ENCODE measurements around the gene HLA-DQA2. TPM values are rescaled to one million over a fixed set of nuclear protein-coding genes. Genes with fewer than 3 reads are reported as not detected.
"Not testable (repeated sequence)": the region's sequence is repeated elsewhere in the genome, so short reads cannot be mapped to it uniquely, and the experiment has no call there.

The HLA-DQA2 gene
- total RNA-seq, 4 donors from 2014 or later, result 0.40 to 3.2 (median 0.42) TPM; not detected in 1

- no peaks in the 10 kb centered on the region for H3K4me1 ChIP-seq
- 24% methylated on average over 1 of the region's 1 CpG for WGBS
- intact Hi-C loops (cut with DNase I), result loop anchor here (5.0 kb wide), 1 partner anchor 97 kb away; the partner anchor contains the start of gene HLA-DQB1
- H3K36me3 ChIP-seq, result no peaks in the 10 kb centered on the region
- TF ChIP-seq, protein P1, sequence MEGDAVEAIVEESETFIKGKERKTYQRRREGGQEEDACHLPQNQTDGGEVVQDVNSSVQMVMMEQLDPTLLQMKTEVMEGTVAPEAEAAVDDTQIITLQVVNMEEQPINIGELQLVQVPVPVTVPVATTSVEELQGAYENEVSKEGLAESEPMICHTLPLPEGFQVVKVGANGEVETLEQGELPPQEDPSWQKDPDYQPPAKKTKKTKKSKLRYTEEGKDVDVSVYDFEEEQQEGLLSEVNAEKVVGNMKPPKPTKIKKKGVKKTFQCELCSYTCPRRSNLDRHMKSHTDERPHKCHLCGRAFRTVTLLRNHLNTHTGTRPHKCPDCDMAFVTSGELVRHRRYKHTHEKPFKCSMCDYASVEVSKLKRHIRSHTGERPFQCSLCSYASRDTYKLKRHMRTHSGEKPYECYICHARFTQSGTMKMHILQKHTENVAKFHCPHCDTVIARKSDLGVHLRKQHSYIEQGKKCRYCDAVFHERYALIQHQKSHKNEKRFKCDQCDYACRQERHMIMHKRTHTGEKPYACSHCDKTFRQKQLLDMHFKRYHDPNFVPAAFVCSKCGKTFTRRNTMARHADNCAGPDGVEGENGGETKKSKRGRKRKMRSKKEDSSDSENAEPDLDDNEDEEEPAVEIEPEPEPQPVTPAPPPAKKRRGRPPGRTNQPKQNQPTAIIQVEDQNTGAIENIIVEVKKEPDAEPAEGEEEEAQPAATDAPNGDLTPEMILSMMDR (IDR thresholded peaks at IDR 0.05), result no peak
- TF ChIP-seq POLR2AphosphoS5 (IDR thresholded peaks at IDR 0.05) (no peak), EP300 (IDR thresholded peaks at IDR 0.05) (no peak), POLR2A (IDR thresholded peaks at IDR 0.05; ENCODE audit: low read depth) (no peak)
- H3K27ac ChIP-seq (replicated peaks in 1 of 4), result no peak overlapping the region
- no peak for DNase-seq (ENCODE audit: extremely low spot score)
- H3K27me3 ChIP-seq, result peaks cover 0 to 51% (median 0%) of the 10 kb centered on the region in 4 donors
- no peaks in the 10 kb centered on the region for H3K9me3 ChIP-seq
- H3K4me3 ChIP-seq, result no peak overlapping the region
These were observed 22.9 kb downstream of the HLA-DQA2 start for GRCh38 chr6:32764048-32764447.

DNA sequence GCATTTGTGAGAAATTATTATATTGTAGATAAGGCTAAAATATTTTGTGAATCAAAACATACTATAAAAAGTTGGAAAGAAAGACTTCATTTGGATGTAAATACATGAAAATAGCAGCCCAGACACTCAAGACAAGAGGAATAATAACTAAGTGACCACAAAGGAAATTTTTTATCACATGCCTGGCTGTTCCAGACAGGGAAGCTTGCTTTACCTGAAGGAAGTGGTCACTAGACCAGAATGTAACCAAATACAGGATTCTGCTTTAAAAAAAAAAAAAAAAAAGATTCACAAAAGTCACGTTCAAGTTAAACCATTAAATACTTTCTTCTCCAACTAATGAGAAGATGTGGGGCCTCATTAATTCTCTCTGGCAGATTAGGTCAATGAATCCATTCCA lies 31.5 kb downstream of the HLA-DQA2 start:
- Histone ChIP-seq H3K27me3 (peaks cover 0 to 18% (median 0%) of the 10 kb centered on the region in 4 donors), H3K4me1 (no peaks in the 10 kb centered on the region), H3K9me3 (no peaks in the 10 kb centered on the region), H3K27ac (replicated peaks in 1 of 4) (no peak overlapping the region), H3K4me3 (no peak overlapping the region), H3K36me3 (no peaks in the 10 kb centered on the region)
- no peak for DNase-seq (ENCODE audit: extremely low spot score)
- intact Hi-C loops (cut with DNase I), result no loop called here
- WGBS, result 15% methylated on average over 1 of the region's 1 CpG
- TF ChIP-seq POLR2AphosphoS5 (IDR thresholded peaks at IDR 0.05), result no peak
- TF ChIP-seq, protein P1 (IDR thresholded peaks at IDR 0.05), result no peak
- no peak for TF ChIP-seq EP300 (IDR thresholded peaks at IDR 0.05)
- no peak for TF ChIP-seq POLR2A (IDR thresholded peaks at IDR 0.05; ENCODE audit: low read depth)

GRCh38 chr6:32774426-32774825 lies 33.2 kb downstream of the HLA-DQA2 start:
- TF ChIP-seq POLR2A (IDR thresholded peaks at IDR 0.05; ENCODE audit: low read depth) (no peak), EP300 (IDR thresholded peaks at IDR 0.05) (no peak), POLR2AphosphoS5 (IDR thresholded peaks at IDR 0.05) (no peak)
- TF ChIP-seq, protein P1 (IDR thresholded peaks at IDR 0.05), result no peak

GRCh38 chr6:32775071-32775470 lies 33.9 kb downstream of the HLA-DQA2 start:
- intact Hi-C loops (cut with DNase I), result no loop called here
- Histone ChIP-seq H3K36me3 (no peaks in the 10 kb centered on the region), H3K27ac (replicated peaks in 1 of 4) (no peak overlapping the region), H3K9me3 (no peaks in the 10 kb centered on the region), H3K4me1 (no peaks in the 10 kb centered on the region), H3K4me3 (no peak overlapping the region), H3K27me3 (peaks cover 0 to 13% (median 0%) of the 10 kb centered on the region in 4 donors)
- no peak for DNase-seq (ENCODE audit: extremely low spot score)
- TF ChIP-seq EP300 (IDR thresholded peaks at IDR 0.05) (no peak), POLR2A (IDR thresholded peaks at IDR 0.05; ENCODE audit: low read depth) (no peak), POLR2AphosphoS5 (IDR thresholded peaks at IDR 0.05) (no peak)
- TF ChIP-seq, protein P1 (IDR thresholded peaks at IDR 0.05), result no peak
- 38% methylated on average over 1 of the region's 1 CpG for WGBS

More at GRCh38 chr6:32774426-32774825, 33.2 kb downstream of the HLA-DQA2 start:
- H3K4me3 ChIP-seq, result no peak overlapping the region
- intact Hi-C loops (cut with DNase I), result no loop called here
- DNase-seq (ENCODE audit: extremely low spot score), result no peak
- H3K27ac ChIP-seq (replicated peaks in 1 of 4), result no peak overlapping the region
- H3K4me1 ChIP-seq, result no peaks in the 10 kb centered on the region
- 57% methylated on average over 1 of the region's 1 CpG for WGBS
- peaks cover 0 to 15% (median 0%) of the 10 kb centered on the region in 4 donors for H3K27me3 ChIP-seq
- no peaks in the 10 kb centered on the region for H3K36me3 ChIP-seq
- H3K9me3 ChIP-seq, result no peaks in the 10 kb centered on the region

- DNase-seq (ENCODE audit: extremely low spot score), result no peak
- TF ChIP-seq EP300 (IDR thresholded peaks at IDR 0.05), result no peak
- TF ChIP-seq POLR2AphosphoS5 (IDR thresholded peaks at IDR 0.05), result no peak
- TF ChIP-seq, protein P1 (IDR thresholded peaks at IDR 0.05), result no peak
- no peak for TF ChIP-seq POLR2A (IDR thresholded peaks at IDR 0.05; ENCODE audit: low read depth)
- H3K4me1 ChIP-seq, result no peaks in the 10 kb centered on the region
- H3K4me3 ChIP-seq, result no peak overlapping the region
- intact Hi-C loops (cut with DNase I), result no loop called here
- H3K27ac ChIP-seq (replicated peaks in 1 of 4), result no peak overlapping the region
- no peaks in the 10 kb centered on the region for H3K9me3 ChIP-seq
- no peaks in the 10 kb centered on the region for H3K36me3 ChIP-seq
- peaks cover 0 to 12% (median 0%) of the 10 kb centered on the region in 4 donors for H3K27me3 ChIP-seq
These were observed 37.8 kb downstream of the HLA-DQA2 start for GRCh38 chr6:32779036-32779435.

DNA sequence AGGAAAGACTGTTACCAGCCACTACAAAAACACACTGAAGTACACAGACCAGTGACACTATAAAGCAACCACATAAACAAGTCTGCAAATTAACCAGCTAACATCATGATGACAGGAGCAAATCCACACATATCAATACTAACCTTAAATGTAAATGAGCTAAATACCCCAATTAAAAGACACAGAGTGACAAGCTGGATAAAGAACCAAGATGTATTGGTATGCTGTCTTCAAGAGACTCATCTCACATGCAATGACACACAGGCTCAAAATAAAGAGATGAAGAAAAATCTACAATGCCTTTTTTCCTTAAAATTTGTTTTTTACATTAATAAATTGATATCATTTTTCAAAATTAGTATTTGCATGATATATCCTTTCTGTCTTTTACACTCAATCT lies 41.7 kb downstream of the HLA-DQA2 start:
- H3K4me3 ChIP-seq; H3K4me1 ChIP-seq; H3K27ac ChIP-seq (replicated peaks in 1 of 4); H3K9me3 ChIP-seq; DNase-seq (ENCODE audit: extremely low spot score); intact Hi-C loops (cut with DNase I); H3K36me3 ChIP-seq: not testable (repeated sequence)
- peaks cover 0 to 15% (median 0%) of the 10 kb centered on the region in 4 donors for H3K27me3 ChIP-seq
